CD14-positive monocyte (primary cell): ENCODE data around the gene JCAD. TPM values are rescaled to one million over a fixed set of nuclear protein-coding genes. Genes with fewer than 3 reads are reported as not detected.

Experiments used
- DNase-seq, 3 donors: peaks; one replicate each; pipeline ENCODE4 v3.0.0-alpha.2; 2011 to 2022
- H2AFZ ChIP-seq: 2 replicates; pipeline ENCODE4 v1.6.0; 2012; ENCODE audit warnings: mild to moderate bottlenecking, low read depth, low read length, inconsistent platforms; ENCODE audit not compliant: insufficient read depth, poor library complexity, severe bottlenecking
- H3K27ac ChIP-seq, 2 donors: 1 replicate in 1 of 2; 2 replicates in 1 of 2; pipeline ENCODE4 v1.5.1; 2012 to 2013; ENCODE audit warnings: low read length in 2 of 2, control low read depth in 1 of 2, inconsistent platforms in 1 of 2, low read depth in 1 of 2, mild to moderate bottlenecking in 1 of 2
- H3K27me3 ChIP-seq, 2 donors: one replicate each; pipeline versions ENCODE4 v1.6.0 to v1.6.1; 2011 to 2013; ENCODE audit warnings: low read length in 2 of 2; ENCODE audit not compliant: control insufficient read depth in 2 of 2, insufficient read depth in 2 of 2
- H3K36me3 ChIP-seq, 2 donors: replicated peaks in 1 of 2; 1 replicate in 1 of 2; 2 replicates in 1 of 2; pipeline versions ENCODE4 v1.5.1 to v1.6.1; 2012 to 2013; ENCODE audit warnings: low read length in 2 of 2, control low read depth in 1 of 2, inconsistent platforms in 1 of 2, mild to moderate bottlenecking in 1 of 2; ENCODE audit not compliant: insufficient read depth in 2 of 2, control insufficient read depth in 1 of 2
- H3K4me1 ChIP-seq, 2 donors: 1 replicate in 1 of 2; 2 replicates in 1 of 2; pipeline versions ENCODE4 v1.5.1 to v1.6.1; 2012 to 2013; ENCODE audit warnings: low read length in 2 of 2, control low read depth in 1 of 2, inconsistent platforms in 1 of 2, mild to moderate bottlenecking in 1 of 2, moderate library complexity in 1 of 2; ENCODE audit not compliant: insufficient read depth in 2 of 2, control insufficient read depth in 1 of 2
- H3K4me2 ChIP-seq: replicated peaks from 2 replicates; pipeline ENCODE3; 2012; ENCODE audit warnings: low read length, moderate library complexity, mild to moderate bottlenecking; ENCODE audit not compliant: poor library complexity, severe bottlenecking; ENCODE audit errors: extremely low read depth
- H3K4me3 ChIP-seq, 3 experiments: fragments of 200-600 bp in 1 of 3; sonication (generic) in 1 of 3; replicated peaks in 1 of 3; 1 replicate in 2 of 3; 2 replicates in 1 of 3; pipeline ENCODE4 v1.5.1; 2011 to 2013; ENCODE audit warnings: low read length in 3 of 3, mild to moderate bottlenecking in 3 of 3, control low read depth in 2 of 3, low read depth in 2 of 3, inconsistent platforms in 1 of 3, moderate library complexity in 1 of 3
- H3K79me2 ChIP-seq: 2 replicates; pipeline ENCODE4 v1.6.0; 2012; ENCODE audit warnings: mild to moderate bottlenecking, control low read depth, inconsistent platforms, low read length, moderate library complexity; ENCODE audit not compliant: insufficient read depth
- H3K9ac ChIP-seq: 2 replicates; pipeline ENCODE4 v1.6.0; 2017; ENCODE audit warnings: low read length, mild to moderate bottlenecking; ENCODE audit not compliant: insufficient read depth, poor library complexity, severe bottlenecking
- H3K9me3 ChIP-seq, 2 donors: replicated peaks in 1 of 2; 1 replicate in 1 of 2; 2 replicates in 1 of 2; pipeline versions ENCODE4 v1.5.1 to v1.6.1; 2012 to 2013; ENCODE audit warnings: low read length in 2 of 2, control low read depth in 1 of 2; ENCODE audit not compliant: control insufficient read depth in 1 of 2, insufficient read depth in 1 of 2
- H4K20me1 ChIP-seq: 2 replicates; pipeline ENCODE4 v1.6.0; 2012; ENCODE audit warnings: mild to moderate bottlenecking, low read length, control low read depth, moderate library complexity; ENCODE audit not compliant: insufficient read depth
- H3K27ac Mint-ChIP-seq, 7 donors: one replicate each; pipeline ENCODE4 v1.8.0; 2020; ENCODE audit warnings: mild to moderate bottlenecking in 7 of 7, mixed read lengths in 7 of 7, moderate library complexity in 6 of 7, inconsistent platforms in 2 of 7
- H3K27me3 Mint-ChIP-seq, 3 donors: one replicate each; pipeline ENCODE4 v1.8.0; 2021 to 2022; ENCODE audit warnings: low read depth in 3 of 3, mild to moderate bottlenecking in 3 of 3, mixed read lengths in 3 of 3, moderate library complexity in 3 of 3, inconsistent platforms in 1 of 3
- H3K36me3 Mint-ChIP-seq, 2 donors: one replicate each; pipeline ENCODE4 v1.8.0; 2020; ENCODE audit warnings: mixed read lengths in 2 of 2, inconsistent platforms in 1 of 2, mild to moderate bottlenecking in 1 of 2
- H3K4me1 Mint-ChIP-seq: one replicate; pipeline ENCODE4 v1.8.0; 2020; ENCODE audit warnings: mild to moderate bottlenecking, mixed read lengths
- H3K4me3 Mint-ChIP-seq, 2 donors: one replicate each; pipeline ENCODE4 v1.8.0; 2020; ENCODE audit warnings: mild to moderate bottlenecking in 2 of 2, mixed read lengths in 2 of 2, moderate library complexity in 1 of 2
- H3K9me3 Mint-ChIP-seq, 7 donors: one replicate each; pipeline ENCODE4 v1.8.0; 2020 to 2022; ENCODE audit warnings: mixed read lengths in 7 of 7, mild to moderate bottlenecking in 6 of 7, moderate library complexity in 6 of 7, inconsistent platforms in 2 of 7
- WGBS: methylation state at CpG from one replicate; pipeline ENCODE4 v1.1.5; 2013; ENCODE audit warnings: missing lambda C conversion rate; ENCODE audit not compliant: insufficient coverage; 5-methylcytosine and 5-hydroxymethylcytosine counted together
- intact Hi-C, 2 donors: fragments of 100-400 bp; cut with micrococcal nuclease; formaldehyde crosslinking; loops; one replicate each; pipeline versions ENCODE4 v1.15.0 to v1.15.1; 2023
- polyA plus RNA-seq, 3 donors: library from polyadenylated mRNA; depleted of rRNA in 1 of 3; unstranded in 2 of 3; stranded (reverse) in 1 of 3; fragments of 300-500 nt in 2 of 3; fragments of >200 nt in 1 of 3; fragmentation: Illumina TruSeq in 2 of 3; gene quantifications; 1 replicate in 2 of 3; 2 replicates in 1 of 3; pipeline ENCODE4 v1.2.3, GENCODE V29; 2012 to 2021
- TF ChIP-seq, protein P1 (sequence below): fragments of 200-600 bp; IDR thresholded peaks from one replicate; pipeline ENCODE4 v1.8.0; 2022; ENCODE audit warnings: antibody characterized with exemption, mild to moderate bottlenecking

JCAD gene
- polyA plus RNA-seq, 3 donors, result not detected

DNA sequence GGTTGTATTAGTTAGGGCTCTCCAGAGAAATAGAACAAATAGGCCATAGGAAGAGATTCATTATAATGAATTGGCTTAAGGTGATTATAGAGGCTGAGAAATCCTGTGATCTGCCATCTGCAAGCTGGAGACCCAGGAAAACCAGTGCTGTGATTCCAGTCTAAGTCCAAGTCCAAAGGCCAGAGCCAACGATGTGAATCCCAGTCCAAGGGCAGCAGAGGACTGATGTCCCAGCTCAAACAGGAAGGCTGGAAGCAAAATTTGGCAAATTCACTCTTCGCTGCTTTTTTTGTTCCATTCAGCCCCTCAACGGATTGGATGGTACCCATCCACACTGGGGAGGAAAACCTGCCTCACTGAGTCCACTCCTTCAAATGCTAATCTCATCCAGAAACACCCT lies 68.0 kb downstream of the JCAD start:
- H3K27me3 Mint-ChIP-seq, result peaks cover 14 to 19% (median 17%) of the 10 kb centered on the region in 3 donors
- intact Hi-C loops, result no loop called here

DNA sequence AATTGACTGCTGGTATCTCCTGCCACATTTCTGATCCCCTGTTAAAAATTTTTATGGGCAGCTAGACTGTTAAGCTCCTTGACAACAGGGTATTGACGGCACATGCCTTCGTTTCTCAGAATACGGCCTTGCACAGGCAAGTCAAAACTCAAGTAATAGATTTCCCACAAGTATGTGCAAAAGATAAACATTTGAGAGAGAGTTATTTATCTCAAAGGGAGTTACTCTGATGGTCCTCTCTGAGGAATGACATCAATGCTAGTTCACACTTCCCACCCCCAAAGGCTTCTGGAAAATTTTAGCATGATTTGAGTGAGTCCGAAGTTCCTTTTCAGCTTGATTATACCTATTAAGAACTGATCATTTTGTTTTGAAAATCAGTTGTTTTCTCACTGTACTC lies 71.9 kb downstream of the JCAD start:
- H3K9ac ChIP-seq, result no peak overlapping the region
- Mint-ChIP-seq H3K4me3 (no peak overlapping the region), H3K9me3 (peaks cover 13 to 19% (median 18%) of the 10 kb centered on the region in 7 donors), H3K27ac (peak overlapping the region in 1 of 7 donors; percentile 38), H3K36me3 (no peaks in the 10 kb centered on the region), H3K27me3 (peaks cover 7 to 9% (median 7%) of the 10 kb centered on the region in 3 donors), H3K4me1 (no peaks in the 10 kb centered on the region)
- no peaks in the 10 kb centered on the region for H3K36me3 ChIP-seq
- H3K27me3 ChIP-seq, result no peaks in the 10 kb centered on the region
- no peak for DNase-seq
- H3K4me3 ChIP-seq, result no peak overlapping the region
- H3K4me2 ChIP-seq, result no peak overlapping the region
- no peak overlapping the region for H2AFZ ChIP-seq
- no peak overlapping the region for H3K27ac ChIP-seq
- no peaks in the 10 kb centered on the region for H3K4me1 ChIP-seq
- no peaks in the 10 kb centered on the region for H4K20me1 ChIP-seq
- intact Hi-C loops, result no loop called here
- WGBS, result no CpG with 5 or more reads among the region's 4 CpGs
- H3K9me3 ChIP-seq, result peaks cover 13 to 18% of the 10 kb centered on the region in 2 donors
- no peaks in the 10 kb centered on the region for H3K79me2 ChIP-seq
- TF ChIP-seq, protein P1, sequence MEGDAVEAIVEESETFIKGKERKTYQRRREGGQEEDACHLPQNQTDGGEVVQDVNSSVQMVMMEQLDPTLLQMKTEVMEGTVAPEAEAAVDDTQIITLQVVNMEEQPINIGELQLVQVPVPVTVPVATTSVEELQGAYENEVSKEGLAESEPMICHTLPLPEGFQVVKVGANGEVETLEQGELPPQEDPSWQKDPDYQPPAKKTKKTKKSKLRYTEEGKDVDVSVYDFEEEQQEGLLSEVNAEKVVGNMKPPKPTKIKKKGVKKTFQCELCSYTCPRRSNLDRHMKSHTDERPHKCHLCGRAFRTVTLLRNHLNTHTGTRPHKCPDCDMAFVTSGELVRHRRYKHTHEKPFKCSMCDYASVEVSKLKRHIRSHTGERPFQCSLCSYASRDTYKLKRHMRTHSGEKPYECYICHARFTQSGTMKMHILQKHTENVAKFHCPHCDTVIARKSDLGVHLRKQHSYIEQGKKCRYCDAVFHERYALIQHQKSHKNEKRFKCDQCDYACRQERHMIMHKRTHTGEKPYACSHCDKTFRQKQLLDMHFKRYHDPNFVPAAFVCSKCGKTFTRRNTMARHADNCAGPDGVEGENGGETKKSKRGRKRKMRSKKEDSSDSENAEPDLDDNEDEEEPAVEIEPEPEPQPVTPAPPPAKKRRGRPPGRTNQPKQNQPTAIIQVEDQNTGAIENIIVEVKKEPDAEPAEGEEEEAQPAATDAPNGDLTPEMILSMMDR, result no peak

More for the DNA sequence above, 68.0 kb downstream of the JCAD start:
- Mint-ChIP-seq H3K27ac (no peak overlapping the region), H3K4me3 (no peak overlapping the region), H3K4me1 (no peaks in the 10 kb centered on the region), H3K9me3 (peaks cover 0 to 2% (median 0%) of the 10 kb centered on the region in 7 donors), H3K36me3 (no peaks in the 10 kb centered on the region)
- Histone ChIP-seq H3K9ac (no peak overlapping the region), H3K4me2 (no peak overlapping the region), H4K20me1 (no peaks in the 10 kb centered on the region), H3K4me1 (no peaks in the 10 kb centered on the region), H3K27ac (no peak overlapping the region), H2AFZ (no peak overlapping the region), H3K9me3 (no peaks in the 10 kb centered on the region), H3K27me3 (no peaks in the 10 kb centered on the region), H3K4me3 (no peak overlapping the region), H3K79me2 (no peaks in the 10 kb centered on the region), H3K36me3 (no peaks in the 10 kb centered on the region)
- TF ChIP-seq, protein P1, result no peak
- WGBS, result 91% methylated on average over 3 of the region's 3 CpGs
- DNase-seq, result no peak
